ENCODE measurements around the gene VPS35L. TPM values are rescaled to one million over a fixed set of nuclear protein-coding genes. Genes with fewer than 3 reads are reported as not detected.

VPS35L gene
- total and polyA plus RNA-seq, 2 of the 13 experiments (the other 11 are each of a cell fraction or from before 2014, with no cell fraction given), result 1.4 to 1.6 TPM

- no peak for TF ChIP-seq NR3C1 (CRISPR knock-in tag; IDR thresholded peaks at IDR 0.05)
- TF ChIP-seq ZNF354B (CRISPR knock-in tag; IDR thresholded peaks at IDR 0.05), result no peak
- no peak for TF ChIP-seq RFX1 (IDR thresholded peaks at IDR 0.05)
- TF ChIP-seq, protein P1, sequence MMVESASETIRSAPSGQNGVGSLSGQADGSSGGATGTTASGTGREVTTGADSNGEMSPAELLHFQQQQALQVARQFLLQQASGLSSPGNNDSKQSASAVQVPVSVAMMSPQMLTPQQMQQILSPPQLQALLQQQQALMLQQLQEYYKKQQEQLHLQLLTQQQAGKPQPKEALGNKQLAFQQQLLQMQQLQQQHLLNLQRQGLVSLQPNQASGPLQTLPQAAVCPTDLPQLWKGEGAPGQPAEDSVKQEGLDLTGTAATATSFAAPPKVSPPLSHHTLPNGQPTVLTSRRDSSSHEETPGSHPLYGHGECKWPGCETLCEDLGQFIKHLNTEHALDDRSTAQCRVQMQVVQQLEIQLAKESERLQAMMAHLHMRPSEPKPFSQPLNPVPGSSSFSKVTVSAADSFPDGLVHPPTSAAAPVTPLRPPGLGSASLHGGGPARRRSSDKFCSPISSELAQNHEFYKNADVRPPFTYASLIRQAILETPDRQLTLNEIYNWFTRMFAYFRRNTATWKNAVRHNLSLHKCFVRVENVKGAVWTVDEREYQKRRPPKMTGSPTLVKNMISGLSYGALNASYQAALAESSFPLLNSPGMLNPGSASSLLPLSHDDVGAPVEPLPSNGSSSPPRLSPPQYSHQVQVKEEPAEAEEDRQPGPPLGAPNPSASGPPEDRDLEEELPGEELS (CRISPR knock-in tag; IDR thresholded peaks at IDR 0.05), result peak; percentile 88
- no peak for TF ChIP-seq DZIP1 (CRISPR knock-in tag; IDR thresholded peaks at IDR 0.05)
- TF ChIP-seq, protein P2, sequence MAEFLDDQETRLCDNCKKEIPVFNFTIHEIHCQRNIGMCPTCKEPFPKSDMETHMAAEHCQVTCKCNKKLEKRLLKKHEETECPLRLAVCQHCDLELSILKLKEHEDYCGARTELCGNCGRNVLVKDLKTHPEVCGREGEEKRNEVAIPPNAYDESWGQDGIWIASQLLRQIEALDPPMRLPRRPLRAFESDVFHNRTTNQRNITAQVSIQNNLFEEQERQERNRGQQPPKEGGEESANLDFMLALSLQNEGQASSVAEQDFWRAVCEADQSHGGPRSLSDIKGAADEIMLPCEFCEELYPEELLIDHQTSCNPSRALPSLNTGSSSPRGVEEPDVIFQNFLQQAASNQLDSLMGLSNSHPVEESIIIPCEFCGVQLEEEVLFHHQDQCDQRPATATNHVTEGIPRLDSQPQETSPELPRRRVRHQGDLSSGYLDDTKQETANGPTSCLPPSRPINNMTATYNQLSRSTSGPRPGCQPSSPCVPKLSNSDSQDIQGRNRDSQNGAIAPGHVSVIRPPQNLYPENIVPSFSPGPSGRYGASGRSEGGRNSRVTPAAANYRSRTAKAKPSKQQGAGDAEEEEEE (CRISPR knock-in tag; IDR thresholded peaks at IDR 0.05; ENCODE audit: borderline replicate concordance), result no peak
- TF ChIP-seq ZNF776 (CRISPR knock-in tag; IDR thresholded peaks at IDR 0.05), result no peak
- peak; percentile 91 for TF ChIP-seq ELF3 (CRISPR knock-in tag; IDR thresholded peaks at IDR 0.05)
- TF ChIP-seq GTF3A (CRISPR knock-in tag; conservative IDR thresholded peaks at IDR 0.05), result no peak
- TF ChIP-seq ZBTB34 (CRISPR knock-in tag; IDR thresholded peaks at IDR 0.05), result peak; percentile 96
- no peak for TF ChIP-seq SUZ12 (IDR thresholded peaks at IDR 0.05; ENCODE audit: low read depth, low read length)
- no peak for TF ChIP-seq PRPF4 (IDR thresholded peaks at IDR 0.05; ENCODE audit: low read depth, low read length, poor library complexity, severe bottlenecking)
- TF ChIP-seq, protein P3, sequence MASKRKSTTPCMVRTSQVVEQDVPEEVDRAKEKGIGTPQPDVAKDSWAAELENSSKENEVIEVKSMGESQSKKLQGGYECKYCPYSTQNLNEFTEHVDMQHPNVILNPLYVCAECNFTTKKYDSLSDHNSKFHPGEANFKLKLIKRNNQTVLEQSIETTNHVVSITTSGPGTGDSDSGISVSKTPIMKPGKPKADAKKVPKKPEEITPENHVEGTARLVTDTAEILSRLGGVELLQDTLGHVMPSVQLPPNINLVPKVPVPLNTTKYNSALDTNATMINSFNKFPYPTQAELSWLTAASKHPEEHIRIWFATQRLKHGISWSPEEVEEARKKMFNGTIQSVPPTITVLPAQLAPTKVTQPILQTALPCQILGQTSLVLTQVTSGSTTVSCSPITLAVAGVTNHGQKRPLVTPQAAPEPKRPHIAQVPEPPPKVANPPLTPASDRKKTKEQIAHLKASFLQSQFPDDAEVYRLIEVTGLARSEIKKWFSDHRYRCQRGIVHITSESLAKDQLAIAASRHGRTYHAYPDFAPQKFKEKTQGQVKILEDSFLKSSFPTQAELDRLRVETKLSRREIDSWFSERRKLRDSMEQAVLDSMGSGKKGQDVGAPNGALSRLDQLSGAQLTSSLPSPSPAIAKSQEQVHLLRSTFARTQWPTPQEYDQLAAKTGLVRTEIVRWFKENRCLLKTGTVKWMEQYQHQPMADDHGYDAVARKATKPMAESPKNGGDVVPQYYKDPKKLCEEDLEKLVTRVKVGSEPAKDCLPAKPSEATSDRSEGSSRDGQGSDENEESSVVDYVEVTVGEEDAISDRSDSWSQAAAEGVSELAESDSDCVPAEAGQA (IDR thresholded peaks at IDR 0.05; ENCODE audit: low read depth), result no peak
- TF ChIP-seq, protein P3 (CRISPR knock-in tag; IDR thresholded peaks at IDR 0.05; ENCODE audit: borderline replicate concordance), result peak; percentile 28; the same call in 1 of the 2 replicates
These were observed 13.2 kb upstream of the VPS35L start (continued) for GRCh38 chr16:19542138-19542821.

Measured in HepG2 (cell line).